Activated T-cell treated with anti-CD3 and anti-CD28 coated beads, Interleukin-2, amount 50 U/mL, for 4 hours (primary cell): ENCODE measurements around the gene SLC19A1. TPM values are rescaled to one million over a fixed set of nuclear protein-coding genes. Genes with fewer than 3 reads are reported as not detected.
"Not testable (repeated sequence)": the region's sequence is repeated elsewhere in the genome, so short reads cannot be mapped to it uniquely, and the experiment has no call there.

Experiments
- ATAC-seq, 2 donors: fragments of 200-7000 bp; cut with Tn5 transposase; one replicate each; pipeline ENCODE4 v1.10.0; 2021
- DNase-seq: peaks from one replicate; pipeline ENCODE4 v3.0.0-alpha.2; 2020
- H3K27me3 Mint-ChIP-seq: one replicate; pipeline ENCODE4 v1.8.0; 2021; ENCODE audit warnings: low read depth, mixed read lengths
- H3K36me3 Mint-ChIP-seq: one replicate; pipeline ENCODE4 v1.8.0; 2022; ENCODE audit warnings: mixed read lengths; ENCODE audit not compliant: insufficient read depth
- H3K4me1 Mint-ChIP-seq: one replicate; pipeline ENCODE4 v1.8.0; 2021; ENCODE audit warnings: low read depth, mixed read lengths
- H3K4me3 Mint-ChIP-seq: one replicate; pipeline ENCODE4 v1.8.0; 2021; ENCODE audit warnings: mild to moderate bottlenecking, moderate library complexity, mixed read lengths
- H3K9me3 Mint-ChIP-seq: one replicate; pipeline ENCODE4 v1.8.0; 2021; ENCODE audit warnings: mixed read lengths
- total RNA-seq, 3 donors: library from RNA; stranded (reverse); gene quantifications; one replicate each; pipeline ENCODE4 v1.2.1, GENCODE V29; 2021

Gene SLC19A1
- total RNA-seq, 3 donors from 2014 or later, result 69.0 to 94.9 (median 77.7) TPM

DNA sequence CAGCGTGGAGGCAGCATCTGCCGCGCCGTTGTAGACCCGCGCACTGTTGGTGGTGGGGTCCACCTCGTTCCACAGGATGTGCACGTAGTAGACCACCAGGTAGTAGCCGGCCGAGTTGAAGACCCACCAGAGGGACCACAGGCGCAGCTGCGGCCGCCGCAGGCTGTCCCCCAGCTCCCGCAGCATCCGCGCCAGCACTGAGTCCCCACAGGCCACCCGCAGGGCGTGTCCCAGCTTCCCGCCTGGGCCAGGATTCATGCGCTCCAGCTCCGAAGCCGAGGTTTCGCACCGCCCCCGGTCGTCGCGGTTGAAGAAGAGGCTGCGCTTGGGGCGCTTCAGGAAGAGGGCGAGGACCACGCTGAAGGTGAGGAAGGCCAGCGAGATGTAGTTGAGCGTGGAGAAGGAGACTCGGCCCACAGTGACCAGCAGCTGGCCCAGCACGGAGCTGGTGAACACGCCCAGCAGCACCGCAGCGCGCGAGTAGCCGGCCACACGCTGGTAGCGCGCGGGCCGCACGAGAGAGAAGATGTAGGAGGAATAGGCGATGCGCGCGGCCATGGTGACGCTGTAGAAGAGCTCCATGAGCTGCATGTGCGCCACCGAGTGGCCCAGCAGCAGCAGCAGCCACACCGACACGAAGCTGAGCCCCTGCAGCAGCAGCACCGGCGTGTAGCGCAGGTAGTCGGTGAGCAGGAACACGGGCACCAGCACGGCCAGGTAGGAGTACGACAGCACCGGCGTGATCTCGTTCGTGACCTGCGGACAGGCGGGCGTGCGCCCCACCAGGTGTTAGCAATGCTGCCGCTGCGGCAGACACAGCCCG lies 10.6 kb downstream of the SLC19A1 start:
- H3K4me3 Mint-ChIP-seq, result no peak overlapping the region
- ATAC-seq (no peak), DNase-seq (no peak)
- H3K9me3 Mint-ChIP-seq, result no peaks in the 10 kb centered on the region
- no peaks in the 10 kb centered on the region for H3K27me3 Mint-ChIP-seq
- peaks cover 11% of the 10 kb centered on the region for H3K36me3 Mint-ChIP-seq
- H3K4me1 Mint-ChIP-seq, result peaks cover 12% of the 10 kb centered on the region

- H3K9me3 Mint-ChIP-seq, H3K4me3 Mint-ChIP-seq, ATAC-seq, H3K27me3 Mint-ChIP-seq, DNase-seq: not testable (repeated sequence)
- H3K4me1 Mint-ChIP-seq, result peaks cover 11% of the 10 kb centered on the region
- H3K36me3 Mint-ChIP-seq, result peaks cover 12% of the 10 kb centered on the region
Measured at GRCh38 chr21:45531114-45531392, 11.2 kb downstream of the SLC19A1 start.

DNA sequence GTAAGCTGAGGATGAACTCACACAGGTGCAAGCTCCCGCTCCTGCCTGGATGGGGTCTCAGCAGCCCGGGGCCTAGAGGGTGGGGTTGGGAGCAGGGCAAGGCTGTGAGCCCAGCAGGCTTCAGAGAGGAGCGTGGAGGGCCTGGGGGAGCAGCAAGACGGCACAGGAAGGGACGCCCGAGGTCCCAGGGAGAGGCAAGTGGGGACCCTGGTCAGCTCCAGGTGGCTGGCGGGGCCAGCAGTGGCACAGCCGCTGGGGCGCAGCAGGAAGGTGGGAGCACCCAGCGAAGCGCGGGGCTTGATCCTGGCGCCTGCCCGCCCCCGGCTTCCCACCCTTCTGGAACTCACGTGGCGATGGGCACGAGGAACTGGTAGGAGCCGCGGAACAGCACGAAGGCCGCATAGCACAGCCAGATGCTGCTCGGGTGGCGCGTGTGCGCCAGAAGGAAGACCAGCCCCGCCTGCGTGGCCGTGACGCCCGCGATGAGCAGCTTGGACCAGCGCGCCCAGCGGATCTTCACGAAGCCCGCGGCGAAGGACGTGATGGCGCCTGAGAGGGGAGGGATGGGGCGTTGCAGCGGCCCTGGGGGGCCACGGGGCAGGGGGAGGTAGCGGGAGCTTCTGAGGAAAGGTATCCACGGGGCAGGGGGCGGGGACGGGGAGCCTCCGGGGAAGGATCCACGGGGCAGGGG lies 11.7 kb downstream of the SLC19A1 start:
- Mint-ChIP-seq H3K4me3 (no peak overlapping the region), H3K4me1 (peaks cover 10% of the 10 kb centered on the region), H3K27me3 (no peaks in the 10 kb centered on the region), H3K36me3 (peaks cover 12% of the 10 kb centered on the region), H3K9me3 (no peaks in the 10 kb centered on the region)
- DNase-seq (no peak), ATAC-seq (no peak)

GRCh38 chr21:45529785-45530422 lies 12.3 kb downstream of the SLC19A1 start:
- peaks cover 10% of the 10 kb centered on the region for H3K36me3 Mint-ChIP-seq
- ATAC-seq (no peak), DNase-seq (no peak)
- H3K4me3 Mint-ChIP-seq, result no peak overlapping the region
- no peaks in the 10 kb centered on the region for H3K27me3 Mint-ChIP-seq
- H3K9me3 Mint-ChIP-seq, result no peaks in the 10 kb centered on the region
- peaks cover 10% of the 10 kb centered on the region for H3K4me1 Mint-ChIP-seq

DNA sequence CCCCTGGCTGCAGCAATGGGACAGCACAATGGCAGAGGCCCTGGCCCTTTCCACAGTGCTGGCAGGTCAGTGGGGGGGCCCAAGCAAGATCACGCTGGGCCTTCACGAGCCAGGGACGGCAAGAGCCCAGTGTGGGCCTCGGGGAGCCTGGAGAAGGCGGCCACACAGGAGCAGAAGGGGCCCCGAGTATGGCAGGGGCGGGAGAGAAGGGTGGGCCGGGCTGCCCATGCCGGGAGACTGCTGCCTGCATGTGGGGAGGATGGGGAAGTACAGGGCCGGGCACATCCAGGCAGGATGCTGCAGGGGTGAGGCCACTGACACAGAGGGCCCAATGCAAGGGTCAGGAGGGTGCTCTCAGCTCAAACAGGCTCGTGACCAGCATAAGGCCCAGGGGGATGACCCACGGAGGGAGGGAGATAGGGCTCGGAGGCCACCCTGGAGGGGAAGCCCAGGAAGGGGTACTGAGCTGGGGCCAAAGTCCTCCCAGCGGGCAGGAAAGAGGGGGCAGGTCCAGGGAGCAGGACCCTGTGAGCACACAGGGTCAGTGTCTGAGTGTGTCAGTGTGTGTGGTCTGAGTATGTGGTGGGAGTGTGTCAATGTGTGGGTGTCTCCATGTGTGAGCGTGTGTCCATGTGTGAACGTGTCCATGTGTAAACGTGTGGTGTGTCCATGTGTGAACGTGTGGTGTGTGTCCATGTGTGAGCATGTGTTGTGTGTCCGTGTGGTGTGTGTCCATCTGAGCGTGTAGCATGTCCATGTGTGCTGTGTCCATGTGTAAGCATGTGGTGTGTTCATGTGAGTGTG lies 13.1 kb downstream of the SLC19A1 start:
- ATAC-seq (no peak), DNase-seq (no peak)
- Mint-ChIP-seq H3K9me3 (no peaks in the 10 kb centered on the region), H3K36me3 (peaks cover 10% of the 10 kb centered on the region), H3K4me1 (peaks cover 10% of the 10 kb centered on the region), H3K4me3 (no peak overlapping the region), H3K27me3 (no peaks in the 10 kb centered on the region)

- no peak for ATAC-seq
- DNase-seq, result no peak
- Mint-ChIP-seq H3K9me3 (no peaks in the 10 kb centered on the region), H3K27me3 (no peaks in the 10 kb centered on the region), H3K4me1 (peaks cover 8% of the 10 kb centered on the region), H3K4me3 (no peak overlapping the region), H3K36me3 (peaks cover 10% of the 10 kb centered on the region)
Measured at GRCh38 chr21:45528028-45528705, 14.1 kb downstream of the SLC19A1 start.

- not testable (repeated sequence) for H3K27me3 Mint-ChIP-seq, DNase-seq, H3K9me3 Mint-ChIP-seq, H3K4me3 Mint-ChIP-seq, ATAC-seq, H3K4me1 Mint-ChIP-seq
- peaks cover 14% of the 10 kb centered on the region for H3K36me3 Mint-ChIP-seq
Measured at GRCh38 chr21:45527151-45527999, 14.9 kb downstream of the SLC19A1 start.

DNA sequence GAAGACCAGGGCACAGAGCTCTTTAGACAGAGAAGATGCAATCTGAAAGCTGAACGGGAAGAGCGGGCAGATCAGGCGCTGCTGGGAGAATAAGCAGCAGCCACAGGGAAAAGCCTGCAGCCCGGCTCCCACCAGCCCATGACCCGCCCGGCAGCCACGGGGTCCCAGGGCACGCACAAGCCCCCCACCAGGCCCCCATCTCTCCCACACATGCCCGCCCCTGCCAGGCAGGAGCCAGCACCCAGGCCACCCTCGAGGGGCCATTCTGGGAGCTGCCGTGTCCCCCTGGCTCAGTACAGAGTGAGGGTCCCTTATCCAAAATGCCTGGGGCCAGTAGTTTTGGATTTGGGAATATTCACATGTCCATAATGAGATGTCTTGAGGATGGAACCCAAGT lies 16.3 kb downstream of the SLC19A1 start:
- Mint-ChIP-seq H3K27me3 (no peaks in the 10 kb centered on the region), H3K4me3 (no peak overlapping the region), H3K9me3 (peaks cover 9% of the 10 kb centered on the region), H3K36me3 (peaks cover 29% of the 10 kb centered on the region), H3K4me1 (no peaks in the 10 kb centered on the region)
- DNase-seq, result no peak
- no peak for ATAC-seq

GRCh38 chr21:45525153-45525909 lies 16.9 kb downstream of the SLC19A1 start:
- ATAC-seq (no peak), DNase-seq (no peak)
- Mint-ChIP-seq H3K9me3 (peaks cover 9% of the 10 kb centered on the region), H3K27me3 (no peaks in the 10 kb centered on the region), H3K4me1 (no peaks in the 10 kb centered on the region), H3K36me3 (peaks cover 34% of the 10 kb centered on the region), H3K4me3 (no peak overlapping the region)

DNA sequence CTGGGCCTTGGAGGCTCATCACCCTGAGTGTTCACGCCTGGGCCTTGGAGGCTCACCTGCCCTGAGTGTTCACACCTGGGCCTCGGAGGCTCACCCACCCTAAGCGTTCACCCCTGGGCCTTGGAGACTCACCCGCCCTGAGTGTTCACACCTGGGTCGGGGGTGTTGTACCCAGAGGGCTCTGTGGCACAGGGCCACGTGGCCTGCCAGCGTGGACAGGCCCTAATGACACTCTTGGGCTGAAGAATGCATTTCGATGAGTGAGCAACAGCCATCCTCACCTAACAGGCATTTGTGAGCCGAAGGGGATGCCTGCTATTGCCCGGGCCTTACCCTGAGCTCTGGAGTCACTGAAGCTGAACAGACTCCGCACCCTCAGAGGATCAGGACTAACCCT lies 17.5 kb downstream of the SLC19A1 start:
- no peaks in the 10 kb centered on the region for H3K27me3 Mint-ChIP-seq
- ATAC-seq (no peak), DNase-seq (no peak)
- no peaks in the 10 kb centered on the region for H3K4me1 Mint-ChIP-seq
- peaks cover 14% of the 10 kb centered on the region for H3K9me3 Mint-ChIP-seq
- peaks cover 39% of the 10 kb centered on the region for H3K36me3 Mint-ChIP-seq
- no peak overlapping the region for H3K4me3 Mint-ChIP-seq

DNA sequence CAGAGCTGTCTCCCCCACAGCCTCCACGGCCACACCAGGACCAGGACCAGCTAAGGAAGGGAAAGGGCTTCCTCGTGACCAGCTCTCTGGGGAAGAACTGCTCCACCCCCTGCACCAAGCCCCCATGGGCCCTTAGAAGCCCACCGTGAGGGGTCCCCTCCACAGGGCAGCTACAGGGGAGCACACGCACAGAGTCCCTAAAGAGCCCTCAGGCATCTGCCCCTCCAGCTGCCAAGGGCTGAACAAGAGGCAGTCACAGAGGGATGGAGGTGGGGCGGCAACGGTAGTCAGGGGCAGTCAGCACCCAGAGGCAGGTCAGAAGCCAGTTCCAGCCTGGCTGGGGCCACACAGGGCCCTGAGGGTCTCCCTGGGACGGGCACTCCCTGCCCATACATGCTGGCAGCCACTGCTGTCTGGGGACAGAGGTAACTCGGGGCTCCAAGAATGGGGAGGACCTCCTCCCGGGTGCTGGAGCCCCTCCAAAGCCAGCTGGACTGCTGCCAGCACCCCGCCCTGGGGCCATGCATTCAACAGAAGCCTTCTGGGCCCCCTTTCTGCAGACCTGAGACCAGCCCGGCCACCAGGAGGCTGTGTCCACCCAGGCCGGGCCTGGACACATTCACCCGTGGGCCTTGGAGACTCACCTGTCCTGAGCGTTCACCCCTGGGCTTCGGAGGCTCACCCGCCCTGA lies 18.7 kb downstream of the SLC19A1 start:
- DNase-seq, result no peak
- no peaks in the 10 kb centered on the region for H3K27me3 Mint-ChIP-seq
- no peaks in the 10 kb centered on the region for H3K4me1 Mint-ChIP-seq
- ATAC-seq, result no peak
- H3K36me3 Mint-ChIP-seq, result peaks cover 51% of the 10 kb centered on the region
- H3K9me3 Mint-ChIP-seq, result peaks cover 26% of the 10 kb centered on the region
- no peak overlapping the region for H3K4me3 Mint-ChIP-seq

DNA sequence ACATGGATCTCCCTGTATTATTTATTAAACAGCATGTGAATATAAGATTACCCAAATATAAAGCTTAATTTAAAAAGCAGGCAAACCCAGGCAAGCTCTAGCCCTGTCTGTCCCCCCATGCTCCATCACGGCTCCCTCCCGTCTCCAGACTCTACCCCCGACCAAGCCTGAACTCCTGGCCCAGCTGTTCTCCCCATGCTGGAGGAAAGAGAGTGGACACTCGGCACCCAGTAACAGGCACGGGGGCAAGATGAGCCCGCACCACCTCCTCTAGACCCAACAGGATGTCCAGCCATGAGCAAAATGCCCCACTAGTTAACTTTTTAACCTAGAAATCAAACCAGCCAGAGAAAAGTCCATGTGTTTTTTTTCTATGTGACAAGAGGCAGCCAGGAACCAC lies 19.3 kb downstream of the SLC19A1 start:
- Mint-ChIP-seq H3K9me3 (peaks cover 32% of the 10 kb centered on the region), H3K27me3 (no peaks in the 10 kb centered on the region), H3K36me3 (peaks cover 56% of the 10 kb centered on the region), H3K4me3 (no peak overlapping the region), H3K4me1 (peaks cover 3% of the 10 kb centered on the region)
- ATAC-seq (no peak), DNase-seq (no peak)
